C4-2B (cell line): ENCODE results near the gene GFM1.

Experiments used
- ZFX ChIP-seq: fragments of 450-650 bp; IDR thresholded peaks from 2 replicates; pipeline ENCODE4 v1.6.1; 2017
- TF ChIP-seq, protein P1 (sequence below): fragments of 450-650 bp; conservative IDR thresholded peaks from 2 replicates; pipeline ENCODE4 v1.5.1; 2017; ENCODE audit warnings: mild to moderate bottlenecking

GRCh38 chr3:158658889-158659288 is 14.6 kb downstream of the GFM1 start:
- TF ChIP-seq, protein P1, sequence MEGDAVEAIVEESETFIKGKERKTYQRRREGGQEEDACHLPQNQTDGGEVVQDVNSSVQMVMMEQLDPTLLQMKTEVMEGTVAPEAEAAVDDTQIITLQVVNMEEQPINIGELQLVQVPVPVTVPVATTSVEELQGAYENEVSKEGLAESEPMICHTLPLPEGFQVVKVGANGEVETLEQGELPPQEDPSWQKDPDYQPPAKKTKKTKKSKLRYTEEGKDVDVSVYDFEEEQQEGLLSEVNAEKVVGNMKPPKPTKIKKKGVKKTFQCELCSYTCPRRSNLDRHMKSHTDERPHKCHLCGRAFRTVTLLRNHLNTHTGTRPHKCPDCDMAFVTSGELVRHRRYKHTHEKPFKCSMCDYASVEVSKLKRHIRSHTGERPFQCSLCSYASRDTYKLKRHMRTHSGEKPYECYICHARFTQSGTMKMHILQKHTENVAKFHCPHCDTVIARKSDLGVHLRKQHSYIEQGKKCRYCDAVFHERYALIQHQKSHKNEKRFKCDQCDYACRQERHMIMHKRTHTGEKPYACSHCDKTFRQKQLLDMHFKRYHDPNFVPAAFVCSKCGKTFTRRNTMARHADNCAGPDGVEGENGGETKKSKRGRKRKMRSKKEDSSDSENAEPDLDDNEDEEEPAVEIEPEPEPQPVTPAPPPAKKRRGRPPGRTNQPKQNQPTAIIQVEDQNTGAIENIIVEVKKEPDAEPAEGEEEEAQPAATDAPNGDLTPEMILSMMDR = no peak
- TF ChIP-seq ZFX = no peak
